Activated CD4-positive, CD25-positive, alpha-beta regulatory T cell treated with anti-CD3 and anti-CD28 coated beads, Interleukin-2, amount 50 U/mL, for 24 hours (primary cell): ENCODE results near the gene EEPD1.

Experiments
- ATAC-seq, 2 donors: fragments of 150-1000 bp; cut with Tn5 transposase; one replicate each; pipeline ENCODE4 v1.10.0; 2021; ENCODE audit warnings: mild to moderate bottlenecking in 1 of 2, moderate library complexity in 1 of 2

Gene EEPD1

DNA sequence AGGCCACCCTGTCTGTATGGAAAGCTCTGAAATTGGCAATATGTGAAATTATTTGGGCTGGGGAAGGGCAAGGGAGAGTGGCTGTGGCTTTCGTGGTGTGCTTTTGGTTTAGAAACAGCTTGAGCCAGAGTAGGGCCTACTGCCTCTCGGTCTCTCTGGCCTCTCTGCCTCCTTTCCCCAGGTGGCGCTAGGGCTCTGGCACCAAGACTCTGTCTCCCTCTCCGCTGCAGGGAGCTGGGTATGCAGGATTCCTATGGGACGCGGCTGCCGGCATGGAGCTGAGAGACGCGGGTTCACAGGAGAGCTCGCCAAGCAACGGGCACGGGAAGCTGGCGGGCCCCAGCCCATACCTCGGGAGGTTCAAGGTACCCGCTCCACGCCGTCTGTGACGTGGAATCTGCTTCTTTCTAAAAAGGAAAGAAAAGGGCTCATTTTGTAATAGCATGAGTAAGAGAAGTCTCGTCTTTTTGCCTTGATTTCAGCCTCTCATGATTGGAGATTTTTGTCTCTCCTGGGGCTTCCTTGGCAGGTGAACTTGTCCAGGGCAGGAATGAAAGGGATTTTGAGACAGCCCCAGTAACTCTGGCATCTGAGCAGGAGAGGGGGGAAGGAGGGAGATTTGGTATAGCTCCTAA is 131.5 kb downstream of the EEPD1 start:
- no peak for ATAC-seq

DNA sequence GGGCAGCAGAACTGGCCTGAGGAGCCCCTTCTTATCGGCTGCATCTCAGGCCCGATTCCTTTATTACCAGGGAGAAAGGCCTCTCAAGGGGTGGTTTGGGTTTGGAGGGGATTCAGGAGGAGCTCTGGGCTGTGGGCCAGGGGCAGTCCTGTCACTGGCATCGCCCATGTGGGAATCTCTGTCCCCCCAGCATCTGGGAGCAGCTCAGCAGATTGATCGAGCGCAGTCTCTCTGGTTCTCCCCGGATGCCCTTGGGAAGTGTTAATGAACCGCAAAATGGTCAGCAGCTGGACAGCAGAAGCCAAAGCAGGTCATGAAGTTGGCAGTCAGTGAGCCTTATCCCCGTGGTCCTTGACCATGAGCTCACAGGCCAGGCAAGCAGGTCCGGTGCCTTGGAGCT is 132.2 kb downstream of the EEPD1 start:
- ATAC-seq, result no peak

DNA sequence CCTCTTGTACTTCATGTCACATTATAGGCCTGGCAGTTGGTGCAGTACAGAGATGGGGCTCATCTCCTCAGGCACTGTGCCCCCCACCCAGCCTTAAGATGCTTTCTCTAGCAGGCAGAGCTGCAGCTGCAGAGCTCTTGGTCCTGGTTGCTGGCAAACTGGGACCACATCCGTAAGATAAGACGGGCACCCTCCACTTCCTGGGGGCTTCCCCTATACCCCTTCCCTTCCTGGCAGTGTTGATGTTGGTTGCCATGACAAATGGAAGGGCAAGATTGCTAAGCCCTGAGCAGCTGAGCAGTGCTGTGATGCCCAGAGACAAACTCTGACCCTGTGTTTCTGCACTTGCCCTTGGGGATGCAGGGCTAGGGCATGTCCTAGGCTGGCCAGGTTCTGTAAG is 133.2 kb downstream of the EEPD1 start:
- ATAC-seq, result peak; percentile 44

DNA sequence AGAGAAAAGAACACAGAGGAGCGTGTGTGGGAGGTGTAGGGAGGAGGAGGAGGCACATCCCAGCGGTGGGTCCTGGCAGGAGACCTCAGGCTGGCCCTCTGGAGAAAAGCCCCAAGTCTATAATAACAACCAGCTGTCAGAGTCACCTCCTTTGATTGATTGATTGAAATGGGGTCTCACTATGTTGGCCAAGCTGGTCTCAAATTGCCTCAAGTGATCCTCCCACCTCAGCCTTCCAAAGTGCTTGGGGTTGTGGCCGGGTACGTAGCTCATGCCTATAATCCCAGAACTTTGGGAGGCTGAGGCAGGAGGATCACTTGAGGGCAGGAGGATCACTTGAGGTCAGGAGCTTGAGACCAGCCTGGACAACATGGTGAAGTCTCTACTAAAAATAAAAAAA is 133.6 kb downstream of the EEPD1 start:
- ATAC-seq, result no peak

DNA sequence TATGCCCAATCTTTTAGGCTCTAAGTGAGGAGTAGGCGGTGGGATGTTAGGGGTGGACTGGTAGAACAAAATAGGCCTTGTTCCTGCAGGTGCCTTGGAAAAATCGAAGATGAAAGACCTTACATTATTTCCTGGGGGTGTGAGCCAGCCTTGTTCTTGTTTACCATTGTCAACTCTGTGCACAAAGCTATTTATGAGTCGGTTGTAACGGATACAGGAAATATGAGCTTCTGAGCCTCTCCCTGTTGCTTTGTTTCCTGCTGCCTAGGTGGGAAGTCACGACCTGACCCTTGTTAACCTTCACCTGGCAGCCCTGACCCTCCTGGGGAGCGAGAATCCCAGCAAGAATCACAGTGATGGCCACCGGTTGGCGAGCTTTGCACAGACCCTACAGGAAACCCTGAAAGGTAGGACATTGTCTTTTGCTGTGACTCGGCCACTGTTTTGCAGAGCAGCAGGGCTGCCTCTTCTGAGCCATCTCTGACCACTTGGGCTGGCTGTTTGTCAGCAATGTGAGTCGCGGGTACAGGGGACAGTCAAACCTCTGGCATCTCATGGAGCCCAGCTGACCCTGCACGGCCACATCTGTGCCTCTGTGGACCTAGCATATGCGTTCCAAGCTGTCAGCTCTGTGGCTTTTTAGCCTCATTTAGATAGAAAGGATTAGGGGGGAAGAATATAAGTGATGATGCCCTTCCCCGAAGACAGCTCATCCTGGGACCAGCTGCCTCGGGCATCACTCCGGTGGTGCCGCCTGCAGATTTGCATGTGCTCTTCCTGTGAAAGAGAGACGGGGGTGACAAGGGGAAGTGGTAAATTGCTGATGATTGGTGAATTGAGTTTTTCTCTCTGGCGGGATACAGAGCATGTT is 134.6 kb downstream of the EEPD1 start:
- ATAC-seq, result peak; percentile 47 to 49

DNA sequence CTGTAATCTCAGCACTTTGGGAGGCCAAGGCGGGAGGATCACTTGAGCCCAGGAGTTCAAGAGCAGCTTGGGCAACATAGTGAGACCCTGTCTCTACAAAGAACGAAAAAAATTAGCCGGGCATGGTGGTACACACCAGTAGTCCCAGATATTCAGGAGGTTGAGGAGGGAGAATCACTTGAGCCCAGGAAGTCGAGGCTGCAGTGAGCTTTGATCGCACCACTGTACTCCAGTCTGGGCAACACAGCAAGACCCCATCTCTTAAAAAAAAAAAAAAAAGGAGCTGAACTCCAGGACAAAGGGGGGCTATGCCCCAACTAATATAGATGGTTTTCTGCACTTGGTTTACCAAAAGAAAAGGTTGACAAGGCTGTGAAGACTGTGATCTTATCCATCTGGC is 135.4 kb downstream of the EEPD1 start:
- no peak for ATAC-seq

DNA sequence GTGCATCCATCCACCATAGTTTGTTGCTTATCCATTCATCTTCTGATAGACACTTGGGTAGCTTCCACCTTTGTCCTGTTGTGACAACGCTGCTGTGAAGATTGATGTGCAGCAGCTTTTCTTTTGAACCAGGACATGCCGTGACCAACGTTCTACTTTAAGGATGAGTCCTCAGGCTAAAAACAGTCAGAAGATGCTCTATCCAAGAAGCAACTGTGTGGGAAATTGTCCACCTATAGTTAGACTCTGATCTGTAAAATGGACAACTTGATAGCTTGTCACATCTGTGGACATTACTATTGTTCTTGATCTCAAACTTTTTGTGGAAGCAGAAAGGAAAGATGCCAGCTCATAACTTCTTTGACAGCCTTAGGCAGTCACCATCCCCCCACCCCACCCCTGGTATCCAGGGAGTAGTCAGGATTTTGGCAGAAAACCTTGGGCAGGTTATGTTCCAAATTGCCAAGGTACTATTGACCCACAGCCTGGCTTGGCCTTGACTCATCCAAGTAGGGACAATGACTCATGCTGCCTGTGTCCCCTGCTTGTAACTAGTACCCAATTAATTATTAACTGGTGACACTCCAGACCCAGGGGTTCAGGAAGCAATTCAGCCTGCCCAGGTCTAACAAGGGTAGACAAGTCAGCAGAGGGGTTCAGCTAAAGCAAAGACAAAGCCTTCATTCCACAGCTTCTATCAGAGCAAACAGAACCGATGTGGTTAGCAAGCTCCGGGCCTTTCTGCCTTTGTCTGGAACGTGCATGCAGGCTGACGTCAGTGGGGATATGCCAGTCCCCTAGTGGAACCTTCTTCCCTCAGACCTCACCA is 137.0 kb downstream of the EEPD1 start:
- ATAC-seq, result no peak

DNA sequence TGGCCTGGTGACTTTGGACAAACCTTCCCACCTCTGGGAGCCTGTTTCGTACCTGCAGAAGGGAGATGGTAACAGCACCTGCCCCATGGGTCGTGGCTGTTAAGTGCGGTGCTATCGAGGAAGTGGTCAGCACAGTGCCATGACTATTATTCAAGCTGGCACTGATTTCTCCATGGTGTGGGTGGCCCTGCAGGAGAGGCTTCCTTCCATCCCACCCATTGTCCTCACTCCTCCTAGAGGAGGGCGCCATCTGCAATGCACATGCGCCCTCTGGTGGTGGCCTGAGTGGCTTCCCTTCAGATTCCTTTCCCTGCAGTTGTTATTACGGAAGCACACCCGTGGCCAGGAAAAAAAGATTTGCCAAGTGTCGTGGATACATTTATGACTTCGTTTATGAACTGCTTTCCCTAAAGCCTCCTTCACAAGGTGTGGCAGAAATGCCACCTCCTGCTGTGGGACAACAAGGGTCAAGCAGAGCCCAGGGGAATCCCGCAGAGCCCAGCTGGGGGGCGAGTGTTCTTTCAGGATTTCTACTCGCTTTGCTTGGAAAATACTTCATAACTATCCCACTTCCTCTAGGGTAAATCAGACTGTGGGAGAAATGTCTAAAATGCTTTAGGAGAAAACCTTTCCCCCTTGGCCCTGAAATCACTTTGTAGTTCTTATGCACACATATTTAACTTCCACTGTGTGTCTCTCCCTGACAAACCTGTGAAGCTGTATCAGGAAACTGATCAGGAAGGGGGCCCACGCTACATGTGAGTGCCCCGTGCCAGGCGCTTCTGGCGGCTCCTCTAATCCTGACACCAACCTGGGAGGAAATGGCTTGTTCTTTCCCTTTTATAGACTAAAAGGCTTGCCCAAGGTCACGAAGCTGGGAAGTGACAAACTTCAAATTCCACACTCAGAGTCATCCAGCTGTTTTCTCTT is 138.6 kb downstream of the EEPD1 start:
- peak in 1 of 2 donors; percentile 61 for ATAC-seq

DNA sequence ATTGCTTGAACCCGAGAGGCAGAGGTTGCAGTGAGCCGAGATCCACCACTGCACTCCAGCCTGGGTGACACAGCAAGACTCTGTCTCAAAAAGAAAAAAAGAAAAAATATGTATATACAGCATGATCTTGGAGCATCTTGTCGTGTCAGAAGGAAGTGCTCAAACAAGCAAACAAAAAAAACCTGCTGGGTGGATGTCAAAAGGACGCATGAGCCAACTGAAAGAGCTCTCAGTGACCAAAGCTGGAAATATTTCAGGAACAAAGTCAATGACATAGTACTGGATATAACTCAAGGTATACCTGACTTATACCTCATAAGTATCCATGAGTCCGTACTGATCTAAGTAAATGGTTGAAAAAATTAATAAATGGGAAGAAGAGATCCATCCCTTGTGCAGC is 142.0 kb downstream of the EEPD1 start:
- ATAC-seq, result no peak

DNA sequence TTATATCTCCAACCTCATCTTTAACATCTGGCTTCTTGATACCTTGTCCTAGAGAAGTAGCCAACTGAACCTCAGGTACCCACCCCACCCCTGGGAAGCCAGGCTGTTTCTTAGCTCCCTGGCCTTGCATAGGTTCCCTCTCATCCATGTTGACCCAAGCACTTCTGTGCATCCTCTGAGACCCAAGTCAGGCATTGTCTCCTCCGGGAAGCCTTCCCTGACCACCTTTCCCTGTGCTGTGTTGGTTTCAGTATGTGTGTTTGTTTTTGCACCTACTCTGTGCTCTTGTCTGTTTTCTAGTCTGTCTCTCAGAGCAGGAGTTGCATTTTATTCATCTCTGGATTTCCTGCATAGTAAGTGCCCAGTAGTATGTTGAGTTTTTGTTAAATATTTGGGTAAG is 143.2 kb downstream of the EEPD1 start:
- ATAC-seq, result no peak

DNA sequence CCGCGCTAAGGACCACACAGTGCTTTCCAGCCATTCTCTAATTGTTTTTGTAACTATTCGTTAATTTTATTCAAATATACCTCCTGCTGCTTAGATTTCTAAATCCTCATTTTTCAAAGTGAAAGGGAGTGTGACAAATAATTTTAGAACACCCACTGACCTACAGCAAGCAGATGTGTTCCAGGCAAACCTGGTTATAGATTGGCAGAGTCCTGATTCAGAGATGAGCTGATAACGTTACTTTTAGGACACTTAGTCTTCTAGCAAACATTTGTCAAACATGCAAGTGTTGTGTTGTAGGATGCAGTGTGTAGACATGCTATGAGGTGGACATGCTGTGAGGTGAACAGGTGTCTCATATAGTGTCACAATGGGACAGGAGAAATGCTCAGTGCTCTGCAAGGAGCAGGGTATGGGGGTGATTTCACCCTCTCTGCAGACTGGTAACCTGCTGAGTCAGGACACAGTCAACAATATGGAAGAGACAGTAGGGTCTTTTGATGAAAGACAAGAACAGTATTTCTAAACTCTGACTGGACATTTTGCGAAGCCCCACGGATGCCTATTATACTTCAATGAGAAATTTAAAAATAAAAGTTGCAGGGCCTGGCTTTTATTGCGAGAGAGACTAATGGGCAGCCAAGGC is 144.4 kb downstream of the EEPD1 start:
- no peak for ATAC-seq

DNA sequence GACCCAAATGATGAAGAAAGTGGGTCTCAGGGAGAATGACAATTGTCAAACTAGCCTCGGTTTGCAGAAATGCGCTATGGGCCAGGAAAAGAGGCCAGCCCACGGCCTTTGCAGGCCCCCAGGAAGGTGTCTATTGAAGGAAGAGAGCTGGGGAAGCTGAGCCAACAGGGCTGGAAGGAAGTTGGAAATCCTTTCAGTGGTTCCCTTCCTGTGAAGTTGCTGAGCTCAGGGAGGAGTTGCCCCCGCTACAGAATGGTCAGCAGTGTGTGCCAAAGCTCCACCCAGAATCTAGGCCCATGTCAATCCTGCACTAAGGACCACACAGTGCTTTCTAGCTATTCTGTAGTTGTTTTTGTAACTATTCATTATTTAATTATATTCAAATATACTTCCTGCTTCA is 145.1 kb downstream of the EEPD1 start:
- no peak for ATAC-seq

DNA sequence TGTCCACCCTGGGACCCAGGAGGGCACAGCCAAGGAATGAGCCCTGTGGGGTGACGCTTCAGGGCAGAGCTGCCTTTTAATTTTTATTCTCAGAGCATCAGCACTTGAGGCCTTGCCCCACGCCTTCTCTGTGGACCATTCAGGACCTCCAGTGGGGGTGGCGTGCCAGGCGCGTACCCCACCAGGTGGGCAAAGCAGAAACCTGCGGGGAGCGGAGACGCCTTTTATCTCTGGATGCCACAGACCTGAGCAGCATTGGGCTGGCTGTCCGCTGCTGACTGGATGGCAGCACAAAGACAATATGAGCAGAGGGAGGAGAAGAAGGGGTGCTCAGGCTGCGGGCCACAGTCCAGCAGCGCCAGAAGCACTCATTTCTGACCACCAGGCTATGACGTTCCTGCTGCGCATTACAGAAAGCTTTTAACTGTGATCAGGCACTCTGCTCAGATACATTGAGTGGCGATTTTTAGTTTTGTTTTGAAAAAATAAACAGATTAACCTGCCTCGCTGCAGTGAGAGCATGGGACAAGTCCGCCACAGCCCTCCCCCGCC is 146.2 kb downstream of the EEPD1 start:
- no peak for ATAC-seq

DNA sequence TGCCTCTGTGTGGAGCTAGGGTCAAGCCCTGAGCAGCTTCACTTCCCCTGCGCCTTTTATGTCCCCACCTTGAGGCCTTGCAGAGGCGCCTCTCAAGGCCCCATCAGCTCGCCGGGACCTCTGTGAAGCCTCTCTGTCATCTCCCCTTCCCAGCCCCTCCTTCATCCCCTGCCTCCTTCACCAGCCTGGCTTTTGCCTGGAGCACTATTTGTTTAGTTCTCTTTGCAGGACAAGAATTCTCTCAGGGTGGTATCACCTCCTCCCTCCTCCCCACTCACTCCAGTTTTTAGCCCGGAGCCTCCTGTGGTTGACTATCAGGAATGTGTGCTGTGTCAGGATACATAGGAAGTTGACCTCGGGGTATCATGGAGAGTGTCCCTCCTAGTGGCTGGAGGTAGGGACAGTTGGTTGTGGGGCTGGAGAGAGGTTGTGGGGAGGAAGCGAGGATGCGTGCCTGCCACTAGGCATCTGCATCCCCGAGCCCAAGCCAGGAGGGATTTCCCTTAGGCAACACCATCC is 146.8 kb downstream of the EEPD1 start:
- no peak for ATAC-seq

DNA sequence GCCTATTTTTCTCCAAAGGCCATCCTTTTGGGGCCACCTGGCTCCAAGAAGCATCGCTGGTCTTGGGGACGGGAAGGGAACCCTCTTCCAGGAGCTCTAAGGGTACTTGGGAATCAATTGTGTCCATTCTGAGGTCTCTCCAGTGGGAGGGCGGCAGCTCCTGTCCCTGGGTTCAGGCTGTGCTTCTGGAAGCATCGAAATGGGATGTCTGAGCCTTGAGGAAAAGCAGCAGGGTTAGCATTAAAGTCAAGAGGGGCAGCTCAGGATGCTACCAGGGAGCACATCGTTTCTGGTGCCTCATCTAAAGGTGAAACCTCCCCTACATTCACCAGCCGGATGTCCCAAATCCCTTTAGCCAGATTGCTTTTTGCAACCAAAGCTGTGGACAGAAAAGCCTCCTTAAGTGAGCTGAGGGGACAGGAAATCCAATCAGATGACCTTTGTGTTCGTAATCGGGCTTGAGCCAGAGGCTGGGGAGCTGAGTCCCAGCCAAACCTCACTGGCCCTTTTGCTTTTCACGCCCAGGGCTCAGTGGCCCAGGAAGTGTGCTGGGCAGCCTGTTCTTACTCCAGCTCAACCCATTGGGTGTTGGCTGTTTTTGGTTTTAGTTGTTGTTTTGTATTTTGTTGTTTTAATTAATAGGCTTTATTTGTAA is 147.8 kb downstream of the EEPD1 start:
- no peak for ATAC-seq

DNA sequence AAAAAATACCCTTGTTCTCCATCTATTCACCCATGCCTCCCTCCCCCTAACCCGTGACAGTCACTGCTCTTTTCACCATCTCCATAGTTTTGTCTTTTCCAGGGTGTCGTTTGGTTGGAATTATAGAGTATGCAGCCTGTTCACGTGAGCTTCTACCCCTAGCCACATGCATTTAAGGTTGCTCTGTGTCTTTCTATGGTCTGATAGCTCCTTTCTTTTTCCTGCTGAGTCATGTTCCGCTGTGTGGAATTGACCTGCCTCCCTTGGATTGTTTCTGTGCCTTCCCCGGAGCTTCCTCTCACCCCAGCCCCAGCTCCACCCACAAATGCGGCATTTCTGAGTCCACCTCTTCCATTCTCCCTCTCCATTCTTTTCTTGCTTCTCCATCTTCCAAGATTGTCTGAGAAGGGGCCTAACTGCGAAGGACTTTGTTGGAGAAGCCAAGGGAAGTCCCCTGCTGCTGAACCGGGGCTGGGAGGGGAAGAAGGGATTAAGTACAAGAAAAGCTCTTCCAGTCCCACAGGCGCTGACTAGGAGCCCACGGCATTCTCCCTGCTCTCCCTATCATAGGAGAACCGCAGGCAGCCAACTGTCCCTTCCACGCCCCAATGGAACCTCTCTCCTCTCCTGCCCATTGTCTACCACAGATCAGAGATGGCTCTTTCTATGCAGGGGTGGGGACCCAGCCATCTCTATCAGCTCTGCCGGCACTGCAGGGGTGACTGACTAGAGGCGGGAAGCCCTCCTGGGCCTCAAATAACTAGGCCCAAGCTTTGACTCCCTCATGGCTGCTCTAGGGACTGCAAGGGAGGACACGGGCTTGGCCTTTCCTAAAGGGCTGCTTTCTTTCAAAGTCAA is 149.1 kb downstream of the EEPD1 start:
- ATAC-seq, result no peak

DNA sequence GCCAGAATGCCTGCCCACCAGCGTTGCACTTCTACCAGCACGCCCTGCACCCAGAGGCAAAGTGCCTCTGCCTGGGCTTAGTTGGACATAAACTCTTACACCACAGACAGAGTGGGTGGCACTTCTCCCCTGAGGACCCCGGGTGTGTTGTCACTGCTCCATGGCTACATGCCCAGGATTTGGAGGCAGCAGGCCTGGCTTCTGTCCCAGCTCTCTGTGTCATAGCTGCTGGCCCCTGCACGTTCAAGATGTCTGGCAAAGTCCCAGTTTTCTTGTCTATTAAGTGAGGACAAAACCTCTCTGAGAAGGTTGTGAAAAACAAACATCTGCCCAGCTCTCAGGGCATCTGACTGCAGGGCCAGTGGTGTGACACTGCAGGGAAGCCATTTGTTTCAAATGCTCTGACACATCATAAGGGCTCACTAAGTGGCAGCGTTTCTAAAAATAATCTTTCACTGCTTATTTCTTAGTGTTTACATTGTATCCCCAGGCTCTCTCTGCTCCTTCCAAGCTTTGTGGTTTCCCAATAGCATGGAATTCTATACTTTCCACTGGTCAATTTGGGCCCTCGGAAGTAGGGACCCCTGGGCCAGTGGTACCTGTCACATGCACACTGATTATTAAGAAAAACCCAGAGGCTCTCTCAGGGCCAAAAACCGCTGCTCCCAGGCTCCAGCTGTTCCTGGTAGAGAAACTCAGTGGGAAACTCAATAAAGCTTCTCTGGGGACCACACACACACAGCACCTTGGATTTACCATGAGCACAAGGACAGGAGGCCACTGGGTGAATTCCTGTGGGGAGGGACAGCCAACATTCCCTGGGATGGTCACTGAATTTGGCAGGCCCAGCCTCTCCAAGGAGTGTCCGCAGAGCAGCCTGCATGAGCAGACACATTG is 150.4 kb downstream of the EEPD1 start:
- no peak for ATAC-seq

DNA sequence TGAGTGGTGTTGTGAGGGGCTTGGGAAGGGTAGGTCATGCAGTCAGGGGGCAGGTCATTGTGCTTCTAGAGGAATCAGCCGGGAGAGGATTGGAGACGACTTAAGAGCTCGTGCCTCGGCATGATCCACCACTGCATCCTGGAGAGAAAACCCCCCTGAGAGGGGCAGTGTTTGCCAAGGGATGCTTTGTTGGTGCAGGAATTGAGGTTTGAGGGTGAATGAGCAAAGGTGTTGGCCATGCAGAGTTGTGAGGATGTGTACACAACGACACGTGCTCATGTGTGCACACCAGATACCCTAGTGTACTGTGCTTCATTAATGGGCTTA is 151.0 kb downstream of the EEPD1 start:
- no peak for ATAC-seq

DNA sequence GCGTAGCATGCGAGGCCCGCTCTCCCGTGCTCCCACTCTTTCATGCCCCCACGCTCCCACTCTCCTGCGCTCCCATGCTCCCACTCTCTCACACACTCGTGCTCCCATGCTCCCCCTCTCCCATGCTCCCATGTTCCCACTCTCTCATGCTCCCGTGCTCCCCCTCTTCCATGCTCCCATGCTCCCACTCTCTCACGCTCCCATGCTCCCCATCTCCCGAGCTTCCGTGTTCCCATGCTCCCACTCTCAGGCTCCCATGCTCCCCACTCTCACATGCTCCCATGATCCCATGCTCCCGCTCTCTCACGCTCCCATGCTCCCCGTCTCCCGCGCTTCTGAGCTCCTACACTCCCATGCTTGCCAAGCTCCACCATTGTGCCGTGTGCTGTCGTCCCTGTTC is 152.2 kb downstream of the EEPD1 start:
- no peak for ATAC-seq
